HepG2 (cell line): Measurements from ENCODE around the gene GLIPR1. TPM values are rescaled to one million over a fixed set of nuclear protein-coding genes. Genes with fewer than 3 reads are reported as not detected.
"Not testable (repeated sequence)": the region's sequence is repeated elsewhere in the genome, so short reads cannot be mapped to it uniquely, and the experiment has no call there.

Source experiments
- ATAC-seq: fragments of 200-7000 bp; cut with Tn5 transposase; 3 replicates; pipeline ENCODE4 v1.9.1; 2020; ENCODE audit warnings: mild to moderate bottlenecking, moderate library complexity
- BruUV-seq: library from RNA; stranded (reverse); fragments of 400-500 nt; replicated peaks from 2 replicates; lab custom pipeline; 2021; lab: Mats Ljungman, UMichigan
- CTCF ChIA-PET: fragments of 300-600 bp; formaldehyde crosslinking; extraction: SDS; loops from one replicate; lab custom pipeline; 2021; ENCODE audit warnings: low total read pairs, inconsistent platforms, low intra/inter-chr PET ratio; lab: Yijun Ruan, JAX
- POLR2A ChIA-PET: fragments of 350-600 bp; sonication (Branson Sonifier 250); formaldehyde crosslinking; loops from one replicate; lab custom pipeline; 2020; ENCODE audit warnings: antibody characterized with exemption, inconsistent platforms; lab: Yijun Ruan, JAX
- DNase-seq: peaks from one replicate; pipeline ENCODE4 v3.0.0-alpha.2; 2015; ENCODE audit warnings: low spot score
- FAIRE-seq: peaks from 3 replicates; lab custom pipeline; 2011; peaks lifted over from hg19 to GRCh38; lab: Jason Lieb, UNC
- H2AFZ ChIP-seq: one replicate; pipeline ENCODE4 v1.6.1; 2011; ENCODE audit warnings: low read length, inconsistent platforms
- H3K27ac ChIP-seq: fragments of 300-600 bp; 3 replicates; pipeline ENCODE4 v1.8.0; 2011; ENCODE audit warnings: mixed run types, mild to moderate bottlenecking, mixed read lengths, low read length, inconsistent platforms; ENCODE audit not compliant: insufficient read depth; ENCODE audit errors: extremely low read length
- H3K27me3 ChIP-seq, 2 experiments: fragments of 200-600 bp in 1 of 2; 2 replicates in 1 of 2; 3 replicates in 1 of 2; pipeline versions ENCODE4 v1.6.0 to v1.8.0; 2011; ENCODE audit warnings: low read length in 2 of 2, mild to moderate bottlenecking in 2 of 2, moderate library complexity in 2 of 2, inconsistent platforms in 1 of 2; ENCODE audit not compliant: insufficient read depth in 2 of 2, control insufficient read depth in 1 of 2
- H3K36me3 ChIP-seq, 2 experiments: fragments of 200-600 bp in 1 of 2; replicated peaks in 1 of 2; 2 replicates in 1 of 2; 3 replicates in 1 of 2; pipeline versions ENCODE4 v1.5.1 to v1.8.0; 2011; ENCODE audit warnings: low read length in 2 of 2, inconsistent platforms in 1 of 2; ENCODE audit not compliant: insufficient read depth in 2 of 2, control insufficient read depth in 1 of 2
- H3K4me1 ChIP-seq: 2 replicates; pipeline ENCODE4 v1.5.1; 2012; ENCODE audit warnings: low read length, inconsistent platforms; ENCODE audit not compliant: insufficient read depth
- H3K4me2 ChIP-seq: 2 replicates; pipeline ENCODE4 v1.6.0; 2011; ENCODE audit warnings: low read depth, low read length, inconsistent platforms
- H3K4me3 ChIP-seq, 3 experiments: fragments of 200-600 bp in 1 of 3; sonication (generic), shearing (Covaris generic) in 1 of 3; replicated peaks in 1 of 3; 2 replicates each; pipeline ENCODE4 v1.5.1; 2011 to 2016; ENCODE audit warnings: low read length in 3 of 3, inconsistent platforms in 2 of 3, low read depth in 2 of 3, mild to moderate bottlenecking in 2 of 3, control low read depth in 1 of 3, mixed read lengths in 1 of 3; ENCODE audit not compliant: insufficient read depth in 1 of 3
- H3K79me2 ChIP-seq: one replicate; pipeline ENCODE4 v1.6.1; 2011; ENCODE audit warnings: low read length, inconsistent platforms; ENCODE audit not compliant: insufficient read depth
- H3K9ac ChIP-seq: 2 replicates; pipeline ENCODE4 v1.6.0; 2011; ENCODE audit warnings: mild to moderate bottlenecking, low read depth, low read length, inconsistent platforms; ENCODE audit not compliant: insufficient read depth
- H3K9me3 ChIP-seq: 2 replicates; pipeline ENCODE4 v1.5.1; 2012; ENCODE audit warnings: mild to moderate bottlenecking, low read length
- H4K20me1 ChIP-seq: 2 replicates; pipeline ENCODE4 v1.6.0; 2011; ENCODE audit warnings: inconsistent platforms, mild to moderate bottlenecking, low read length, moderate library complexity; ENCODE audit not compliant: insufficient read depth
- HNF4A ChIP-seq: sonication (generic); formaldehyde crosslinking; IDR thresholded peaks from 2 replicates; pipeline ENCODE4 v1.4.0; 2020; ENCODE audit warnings: missing genetic modification reagents
- ISL2 ChIP-seq: sonication (generic); formaldehyde crosslinking; IDR thresholded peaks from 2 replicates; pipeline ENCODE4 v1.5.0; 2020; ENCODE audit warnings: missing genetic modification reagents
- KDM6A ChIP-seq: IDR thresholded peaks from 2 replicates; pipeline ENCODE4 v1.6.1; 2016; ENCODE audit warnings: low read depth
- ZIK1 ChIP-seq: sonication (generic); formaldehyde crosslinking; IDR thresholded peaks from 2 replicates; pipeline ENCODE4 v1.5.0; 2020; ENCODE audit warnings: mild to moderate bottlenecking, low read depth, missing genetic modification reagents, borderline replicate concordance
- ZNF501 ChIP-seq: sonication (generic); formaldehyde crosslinking; IDR thresholded peaks from 2 replicates; pipeline ENCODE4 v1.5.1; 2020; ENCODE audit warnings: mild to moderate bottlenecking, moderate library complexity, missing genetic modification reagents
- WGBS: methylation state at CpG from one replicate; pipeline ENCODE4 v1.1.6; 2017; ENCODE audit warnings: low lambda C conversion rate; 5-methylcytosine and 5-hydroxymethylcytosine counted together
- in situ Hi-C: cut with HindIII; loops from 2 replicates; pipeline ENCODE4 v1.10.0; 2017; ENCODE audit warnings: low pct_unique_long_range_greater_than_20kb; ENCODE audit not compliant: extremely low pct_ligation_motif_present
- intact Hi-C: fragments of 100-400 bp; cut with micrococcal nuclease; formaldehyde crosslinking; loops from one replicate; pipeline ENCODE4 v1.10.0; 2022; ENCODE audit not compliant: unreplicated experiment
- polyA plus RNA-seq, 8 experiments: library from polyadenylated mRNA; depleted of rRNA in 3 of 8; stranded (reverse) in 7 of 8; unstranded in 1 of 8; fragments of >200 nt; fragmentation: Illumina TruSeq in 4 of 8; extraction: Trizol in 4 of 8; gene quantifications; 2 replicates each; pipeline versions ENCODE4 v1.2.1 to v1.2.3, GENCODE V29; 2011 to 2016; ENCODE audit warnings: low read depth in 4 of 8, missing spikeins in 1 of 8, mixed read lengths in 1 of 8; ENCODE audit not compliant: insufficient read depth in 1 of 8
- total RNA-seq, 5 experiments: library from RNA; depleted of rRNA; stranded (reverse); fragments of >200 nt; fragmentation: Illumina TruSeq; extraction: Trizol; gene quantifications; 2 replicates each; pipeline ENCODE4 v1.2.3, GENCODE V29; 2016; ENCODE audit warnings: low read depth in 1 of 5
- TF ChIP-seq, protein P1 (sequence below): sonication (generic); formaldehyde crosslinking; IDR thresholded peaks from 2 replicates; pipeline ENCODE4 v1.4.0; 2020; ENCODE audit warnings: missing genetic modification reagents

Gene GLIPR1
- total and polyA plus RNA-seq, 2 of the 13 experiments (the other 11 are each of a cell fraction or from before 2014, with no cell fraction given): 1.9 to 5.0 TPM

DNA sequence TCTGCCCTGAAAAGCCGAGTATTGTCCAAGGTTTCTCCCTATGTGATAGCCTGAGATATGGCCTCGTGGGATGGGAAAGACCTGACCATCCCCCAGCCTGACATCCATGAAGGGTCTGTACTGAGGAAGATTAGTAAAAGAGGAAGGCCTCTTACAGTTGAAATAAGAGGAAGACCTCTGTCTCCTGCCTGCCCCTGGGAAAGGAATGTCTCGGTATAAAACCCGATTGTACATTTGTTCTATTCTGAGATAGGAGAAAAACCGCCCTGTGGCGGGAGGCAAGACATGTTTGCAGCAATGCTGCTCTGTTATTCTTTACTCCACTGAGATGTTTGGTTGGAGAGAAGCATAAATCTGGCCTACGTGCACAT is 35.4 kb upstream of the GLIPR1 start:
- CTCF ChIA-PET, in situ Hi-C loops, DNase-seq, BruUV-seq, FAIRE-seq, ATAC-seq, H3K36me3 ChIP-seq, H3K9ac ChIP-seq, H4K20me1 ChIP-seq, H3K27me3 ChIP-seq, intact Hi-C loops, POLR2A ChIA-PET, H3K9me3 ChIP-seq, H3K79me2 ChIP-seq: not testable (repeated sequence)
- Histone ChIP-seq H3K4me3 (peak overlapping the region in 1 of 3 experiments; percentile 11; a peak in 1 of 6 replicates), H3K4me1 (peaks cover 47% of the 10 kb centered on the region), H2AFZ (peak overlapping the region; percentile 80), H3K27ac (peak overlapping the region; percentile 66), H3K4me2 (peak overlapping the region; percentile 65)
- TF ChIP-seq HNF4A (peak; percentile 1; the same call in 1 of the 2 replicates), KDM6A (CRISPR knock-in tag) (0 out of 2 replicates have a peak, but pooled peaks have one; percentile 5), ZIK1 (CRISPR knock-in tag) (0 out of 2 replicates have a peak, but pooled peaks have one; percentile 6), ZNF501 (peak; percentile 40; the same call in 1 of the 2 replicates), ISL2 (CRISPR knock-in tag) (0 out of 2 replicates have a peak, but pooled peaks have one; percentile 0)
- TF ChIP-seq, protein P1, sequence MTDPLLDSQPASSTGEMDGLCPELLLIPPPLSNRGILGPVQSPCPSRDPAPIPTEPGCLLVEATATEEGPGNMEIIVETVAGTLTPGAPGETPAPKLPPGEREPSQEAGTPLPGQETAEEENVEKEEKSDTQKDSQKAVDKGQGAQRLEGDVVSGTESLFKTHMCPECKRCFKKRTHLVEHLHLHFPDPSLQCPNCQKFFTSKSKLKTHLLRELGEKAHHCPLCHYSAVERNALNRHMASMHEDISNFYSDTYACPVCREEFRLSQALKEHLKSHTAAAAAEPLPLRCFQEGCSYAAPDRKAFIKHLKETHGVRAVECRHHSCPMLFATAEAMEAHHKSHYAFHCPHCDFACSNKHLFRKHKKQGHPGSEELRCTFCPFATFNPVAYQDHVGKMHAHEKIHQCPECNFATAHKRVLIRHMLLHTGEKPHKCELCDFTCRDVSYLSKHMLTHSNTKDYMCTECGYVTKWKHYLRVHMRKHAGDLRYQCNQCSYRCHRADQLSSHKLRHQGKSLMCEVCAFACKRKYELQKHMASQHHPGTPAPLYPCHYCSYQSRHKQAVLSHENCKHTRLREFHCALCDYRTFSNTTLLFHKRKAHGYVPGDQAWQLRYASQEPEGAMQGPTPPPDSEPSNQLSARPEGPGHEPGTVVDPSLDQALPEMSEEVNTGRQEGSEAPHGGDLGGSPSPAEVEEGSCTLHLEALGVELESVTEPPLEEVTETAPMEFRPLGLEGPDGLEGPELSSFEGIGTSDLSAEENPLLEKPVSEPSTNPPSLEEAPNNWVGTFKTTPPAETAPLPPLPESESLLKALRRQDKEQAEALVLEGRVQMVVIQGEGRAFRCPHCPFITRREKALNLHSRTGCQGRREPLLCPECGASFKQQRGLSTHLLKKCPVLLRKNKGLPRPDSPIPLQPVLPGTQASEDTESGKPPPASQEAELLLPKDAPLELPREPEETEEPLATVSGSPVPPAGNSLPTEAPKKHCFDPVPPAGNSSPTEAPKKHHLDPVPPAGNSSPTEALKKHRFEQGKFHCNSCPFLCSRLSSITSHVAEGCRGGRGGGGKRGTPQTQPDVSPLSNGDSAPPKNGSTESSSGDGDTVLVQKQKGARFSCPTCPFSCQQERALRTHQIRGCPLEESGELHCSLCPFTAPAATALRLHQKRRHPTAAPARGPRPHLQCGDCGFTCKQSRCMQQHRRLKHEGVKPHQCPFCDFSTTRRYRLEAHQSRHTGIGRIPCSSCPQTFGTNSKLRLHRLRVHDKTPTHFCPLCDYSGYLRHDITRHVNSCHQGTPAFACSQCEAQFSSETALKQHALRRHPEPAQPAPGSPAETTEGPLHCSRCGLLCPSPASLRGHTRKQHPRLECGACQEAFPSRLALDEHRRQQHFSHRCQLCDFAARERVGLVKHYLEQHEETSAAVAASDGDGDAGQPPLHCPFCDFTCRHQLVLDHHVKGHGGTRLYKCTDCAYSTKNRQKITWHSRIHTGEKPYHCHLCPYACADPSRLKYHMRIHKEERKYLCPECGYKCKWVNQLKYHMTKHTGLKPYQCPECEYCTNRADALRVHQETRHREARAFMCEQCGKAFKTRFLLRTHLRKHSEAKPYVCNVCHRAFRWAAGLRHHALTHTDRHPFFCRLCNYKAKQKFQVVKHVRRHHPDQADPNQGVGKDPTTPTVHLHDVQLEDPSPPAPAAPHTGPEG (CRISPR knock-in tag): 0 out of 2 replicates have a peak, but pooled peaks have one; percentile 13
- 59% methylated on average over 7 of the region's 7 CpGs for WGBS
